Measurements from ENCODE around the gene LIN7C. TPM values are rescaled to one million over a fixed set of nuclear protein-coding genes. Genes with fewer than 3 reads are reported as not detected.
A peak's percentile ranks its signal among the peaks of the same experiment; 100 is the strongest.

Gene LIN7C
- total and polyA plus RNA-seq, 7 donors: 9.0 to 53.3 (median 34.3) TPM

DNA sequence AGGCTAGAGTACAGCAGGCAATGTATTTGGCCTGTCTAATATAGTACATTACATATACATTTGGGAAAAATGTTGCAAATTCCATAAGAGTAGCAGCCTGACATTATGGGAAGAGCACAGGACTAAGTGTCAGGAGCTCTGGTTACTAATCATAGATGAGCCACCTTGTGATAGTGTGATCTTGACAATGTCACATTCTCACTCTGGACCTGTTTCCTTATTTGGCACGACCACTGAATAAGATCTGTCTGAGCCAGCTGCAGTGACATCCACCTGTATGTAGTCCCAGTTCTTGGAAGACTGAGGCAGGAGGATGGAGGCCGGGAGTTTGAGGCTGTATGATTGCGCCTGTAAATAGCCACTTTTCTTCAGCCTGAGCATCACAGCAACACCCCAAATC lies 5.7 kb upstream of the LIN7C start:
- WGBS, 2 donors: 93 to 94% methylated on average over 3 of the region's 3 CpGs
- H3K27ac ChIP-seq: no peak overlapping the region

DNA sequence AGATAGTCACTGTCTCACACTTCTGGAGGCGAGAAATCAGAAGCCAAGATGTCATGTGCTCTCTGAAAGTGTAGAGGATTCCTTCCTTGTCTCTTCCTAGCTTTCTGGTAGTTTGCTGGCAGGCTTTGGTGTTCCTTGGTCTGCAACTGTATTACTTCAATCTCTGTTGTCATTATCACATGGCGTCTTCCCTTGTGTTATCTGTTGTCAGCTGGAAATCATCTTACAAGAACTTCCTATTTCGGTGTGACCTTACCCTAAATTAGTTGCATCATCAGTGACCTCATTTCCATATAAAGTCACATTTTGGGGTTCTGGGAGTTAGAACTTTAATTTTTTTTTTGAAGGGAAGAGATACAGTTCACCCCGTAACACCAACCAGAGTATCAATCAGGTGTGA lies 3.3 kb upstream of the LIN7C start:
- WGBS, 2 donors: 92 to 93% methylated on average over 4 of the region's 4 CpGs
- H3K4me3 ChIP-seq: no peak overlapping the region
- no peak for TF ChIP-seq EP300 (IDR thresholded peaks at IDR 0.05)
- no peak for TF ChIP-seq POLR2A (IDR thresholded peaks at IDR 0.05)
- TF ChIP-seq POLR2AphosphoS5 (IDR thresholded peaks at IDR 0.05): no peak
- TF ChIP-seq, protein P1, sequence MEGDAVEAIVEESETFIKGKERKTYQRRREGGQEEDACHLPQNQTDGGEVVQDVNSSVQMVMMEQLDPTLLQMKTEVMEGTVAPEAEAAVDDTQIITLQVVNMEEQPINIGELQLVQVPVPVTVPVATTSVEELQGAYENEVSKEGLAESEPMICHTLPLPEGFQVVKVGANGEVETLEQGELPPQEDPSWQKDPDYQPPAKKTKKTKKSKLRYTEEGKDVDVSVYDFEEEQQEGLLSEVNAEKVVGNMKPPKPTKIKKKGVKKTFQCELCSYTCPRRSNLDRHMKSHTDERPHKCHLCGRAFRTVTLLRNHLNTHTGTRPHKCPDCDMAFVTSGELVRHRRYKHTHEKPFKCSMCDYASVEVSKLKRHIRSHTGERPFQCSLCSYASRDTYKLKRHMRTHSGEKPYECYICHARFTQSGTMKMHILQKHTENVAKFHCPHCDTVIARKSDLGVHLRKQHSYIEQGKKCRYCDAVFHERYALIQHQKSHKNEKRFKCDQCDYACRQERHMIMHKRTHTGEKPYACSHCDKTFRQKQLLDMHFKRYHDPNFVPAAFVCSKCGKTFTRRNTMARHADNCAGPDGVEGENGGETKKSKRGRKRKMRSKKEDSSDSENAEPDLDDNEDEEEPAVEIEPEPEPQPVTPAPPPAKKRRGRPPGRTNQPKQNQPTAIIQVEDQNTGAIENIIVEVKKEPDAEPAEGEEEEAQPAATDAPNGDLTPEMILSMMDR (IDR thresholded peaks at IDR 0.05): no peak
- H3K4me1 ChIP-seq: peaks cover 0 to 21% (median 15%) of the 10 kb centered on the region in 4 donors
- H3K27ac ChIP-seq: no peak overlapping the region
- intact Hi-C loops (cut with DNase I): loop anchor here (10.0 kb wide), 1 partner anchor 595 kb away; the partner anchor contains the start of genes KIF18A and METTL15
- no peaks in the 10 kb centered on the region for H3K36me3 ChIP-seq
- H3K27me3 ChIP-seq: no peaks in the 10 kb centered on the region
- no peak for DNase-seq
- H3K9me3 ChIP-seq: peaks cover 0 to 2% (median 0%) of the 10 kb centered on the region in 4 donors

More for the DNA sequence above, 5.7 kb upstream of the LIN7C start:
- H3K27me3 ChIP-seq: no peaks in the 10 kb centered on the region
- H3K9me3 ChIP-seq: peaks cover 0 to 2% (median 0%) of the 10 kb centered on the region in 4 donors
- no peaks in the 10 kb centered on the region for H3K36me3 ChIP-seq
- TF ChIP-seq POLR2A (IDR thresholded peaks at IDR 0.05) (no peak), POLR2AphosphoS5 (IDR thresholded peaks at IDR 0.05) (no peak), EP300 (IDR thresholded peaks at IDR 0.05) (no peak)
- TF ChIP-seq, protein P1 (IDR thresholded peaks at IDR 0.05): no peak
- intact Hi-C loops (cut with DNase I): no loop called here
- DNase-seq: no peak
- peaks cover 0 to 8% (median 4%) of the 10 kb centered on the region in 4 donors for H3K4me1 ChIP-seq
- H3K4me3 ChIP-seq: no peak overlapping the region

DNA sequence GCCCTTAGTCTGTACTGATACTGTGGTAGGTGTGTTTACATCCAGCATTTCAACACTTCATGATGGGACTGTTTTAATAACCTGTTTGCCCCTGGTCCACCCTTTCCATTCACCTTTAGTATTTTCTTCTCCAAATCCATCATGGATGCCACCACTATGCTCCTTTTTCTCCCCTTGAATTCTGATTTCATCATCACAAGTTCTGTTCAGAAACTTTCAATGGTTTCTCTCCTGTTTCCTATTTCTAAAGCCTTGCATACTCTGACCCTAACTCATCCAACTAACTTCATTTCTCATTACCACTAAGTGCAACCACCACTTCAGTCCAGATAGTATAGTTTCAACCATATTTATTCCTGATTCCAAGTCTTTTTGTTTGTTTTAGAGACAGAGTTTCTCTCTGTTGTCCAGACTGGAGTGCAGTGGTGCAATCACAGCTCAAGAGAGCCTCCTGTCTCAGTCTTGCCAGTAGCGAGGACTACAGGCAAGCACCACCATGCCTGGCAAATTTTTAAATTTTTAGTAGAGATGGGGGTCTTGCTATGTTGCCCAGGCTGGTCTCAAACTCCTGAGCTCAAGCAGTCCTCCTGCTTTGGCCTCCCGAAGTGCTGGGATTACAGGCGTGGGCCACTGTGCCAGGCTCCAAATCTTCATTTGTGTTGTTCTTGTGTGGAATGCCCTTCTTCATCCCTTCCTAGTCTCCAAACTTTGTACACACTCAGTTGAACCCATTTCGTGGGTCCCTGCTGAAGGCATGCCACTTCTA lies 1.2 kb upstream of the LIN7C start:
- H3K27ac ChIP-seq: no peak overlapping the region
- TF ChIP-seq, protein P1 (IDR thresholded peaks at IDR 0.05): no peak
- TF ChIP-seq POLR2AphosphoS5 (IDR thresholded peaks at IDR 0.05) (no peak), POLR2A (IDR thresholded peaks at IDR 0.05) (no peak), EP300 (IDR thresholded peaks at IDR 0.05) (no peak)
- whole genome bisulfite sequencing, 2 donors: 98 to 99% methylated on average over 4 of the region's 4 CpGs
- peak overlapping the region in 2 of 4 donors; percentile 83 to 88 for H3K4me3 ChIP-seq
- H3K4me1 ChIP-seq: peaks cover 0 to 42% (median 27%) of the 10 kb centered on the region in 4 donors
- DNase-seq: no peak
- intact Hi-C loops (cut with DNase I): loop anchor here (2.0 to 10.0 kb wide), 2 partner anchors 35 to 597 kb away; partner anchors contain the start of genes KIF18A, LGR4 and METTL15
- H3K27me3 ChIP-seq: no peaks in the 10 kb centered on the region
- no peaks in the 10 kb centered on the region for H3K9me3 ChIP-seq
- H3K36me3 ChIP-seq: no peaks in the 10 kb centered on the region

DNA sequence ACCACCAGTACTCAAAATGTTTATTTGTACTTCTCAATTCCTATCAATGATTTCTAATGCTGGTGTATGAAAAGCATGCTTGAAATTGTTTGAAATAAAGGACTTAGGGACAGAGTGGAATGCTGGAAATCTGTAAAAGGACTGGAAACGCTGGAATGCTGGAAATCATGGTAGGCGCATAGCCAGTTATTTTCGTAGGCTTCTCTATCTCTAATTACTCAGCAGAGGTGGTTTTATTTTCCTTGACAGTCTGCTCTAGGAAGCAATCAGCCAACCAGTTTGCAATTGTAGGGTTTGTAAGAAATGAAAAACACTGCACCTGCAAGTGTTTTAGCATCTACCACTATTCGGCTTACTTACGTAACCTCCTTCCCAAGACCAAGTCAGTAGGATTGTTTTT lies 788 bp downstream of the LIN7C start:
- Histone ChIP-seq H3K4me1 (peaks cover 0 to 53% (median 32%) of the 10 kb centered on the region in 4 donors), H3K36me3 (peaks cover 0 to 14% (median 4%) of the 10 kb centered on the region in 4 donors), H3K9me3 (no peaks in the 10 kb centered on the region), H3K27me3 (no peaks in the 10 kb centered on the region), H3K27ac (peak overlapping the region; percentile 86 to 94 (median 90)), H3K4me3 (peak overlapping the region; percentile 74 to 88 (median 79))
- whole genome bisulfite sequencing, 2 donors: 5 to 11% methylated on average over 5 of the region's 5 CpGs
- intact Hi-C loops (cut with DNase I): loop anchor here (2.0 to 10.0 kb wide), 2 partner anchors 33 to 599 kb away; partner anchors contain the start of genes KIF18A, LGR4 and METTL15
- DNase-seq: no peak
- TF ChIP-seq, protein P1 (IDR thresholded peaks at IDR 0.05): no peak
- TF ChIP-seq POLR2A (IDR thresholded peaks at IDR 0.05) (no peak), POLR2AphosphoS5 (IDR thresholded peaks at IDR 0.05) (no peak), EP300 (IDR thresholded peaks at IDR 0.05) (no peak)

Measured in sigmoid colon (tissue), 7 donors.